Activated T-cell treated with anti-CD3 and anti-CD28 coated beads for 4 hours (primary cell): ENCODE results near the gene ADAMTS19.

Source experiments
- DNase-seq: peaks from one replicate; pipeline ENCODE4 v3.0.0-alpha.2; 2020

ADAMTS19 gene

GRCh38 chr5:129770024-129770820 lies 310.1 kb downstream of the ADAMTS19 start:
- DNase-seq: no peak

GRCh38 chr5:129771058-129771838 lies 311.1 kb downstream of the ADAMTS19 start:
- no peak for DNase-seq

- DNase-seq: no peak
Observed at GRCh38 chr5:129773376-129773775, 313.3 kb downstream of the ADAMTS19 start.

- DNase-seq: no peak
Observed at GRCh38 chr5:129781594-129781993, 321.5 kb downstream of the ADAMTS19 start.
